Endothelial cell of coronary artery (primary cell): ENCODE data around the gene SENP8. TPM values are rescaled to one million over a fixed set of nuclear protein-coding genes. Genes with fewer than 3 reads are reported as not detected.

Source experiments
- total RNA-seq: library from RNA; depleted of rRNA; stranded (reverse); fragments of >200 nt; gene quantifications from 2 replicates; pipeline ENCODE4 v1.2.3, GENCODE V29; 2014

Gene SENP8
- total RNA-seq = 1.1 and 1.3 TPM in 2 replicates

DNA sequence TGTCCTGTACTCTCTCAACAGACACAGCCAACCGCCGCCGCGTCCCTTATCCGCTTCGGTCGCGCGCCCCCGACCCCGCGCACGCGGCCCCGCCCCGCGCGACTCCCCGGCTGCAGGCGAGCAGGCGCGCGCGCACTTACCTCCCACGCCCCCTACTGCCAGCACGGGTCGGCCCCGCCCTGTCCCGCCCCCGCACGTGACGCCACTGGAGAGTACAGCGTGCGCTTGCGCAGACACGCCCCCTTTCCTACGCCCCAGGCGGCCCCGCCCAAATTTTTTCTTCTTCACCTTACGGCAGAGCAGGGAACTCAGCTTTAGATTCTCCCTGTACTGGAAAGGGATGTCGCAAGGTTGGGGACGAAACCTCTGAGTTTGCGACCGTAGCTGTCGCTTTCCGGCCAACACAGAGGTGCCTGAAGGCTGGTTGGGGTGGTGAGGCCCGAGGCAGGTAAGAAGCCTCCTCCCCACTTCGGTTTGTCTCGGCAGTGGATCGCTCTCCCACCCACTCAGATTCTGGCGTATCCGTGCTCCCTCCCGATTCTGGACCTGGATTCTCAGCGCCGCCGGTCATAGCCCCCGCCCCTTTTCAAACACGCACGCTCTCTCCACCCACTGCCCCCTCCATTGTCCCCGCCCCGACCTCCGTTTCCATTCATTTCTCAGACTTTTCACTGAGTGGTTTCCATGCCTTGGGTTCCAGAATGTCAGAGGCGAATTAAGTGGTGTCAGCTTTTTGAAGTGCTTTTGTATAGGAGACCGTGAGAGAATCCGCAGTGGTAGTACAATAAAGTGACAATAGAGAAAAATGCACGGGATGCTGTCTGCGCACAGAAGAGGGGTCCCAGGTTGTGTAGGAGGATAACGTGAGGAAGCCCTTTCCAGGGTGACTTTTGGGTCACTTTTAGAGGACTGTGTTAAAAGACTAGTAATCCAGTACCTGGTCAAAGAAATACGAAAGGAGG lies at the start of gene SENP8, which contains the start of gene MYO9A:
TSS of gene SENP8 (plus strand) at position 387 of the 962 bp plus-strand sequence. CDS start 21,221 bp downstream, outside the sequence.
TSS of gene MYO9A (minus strand) at position 134 of the 962 bp plus-strand sequence. CDS start 71,587 bp downstream, outside the sequence.

Other genes with a start within 250 kb of the SENP8 start
- gene MYO9A, start 253 bp upstream of the SENP8 start, total RNA-seq = 18.9 and 34.7 TPM in 2 replicates
- gene GRAMD2A, start 79.4 kb downstream of the SENP8 start, total RNA-seq = under 0.01 and 0.09 TPM in 2 replicates
- gene PKM, start 112.8 kb downstream of the SENP8 start, total RNA-seq = 1,065 and 1,721 TPM in 2 replicates
- 9.8 and 16.5 TPM in 2 replicates for gene PARP6, start 154.2 kb downstream of the SENP8 start, total RNA-seq
- not detected in 2 replicates for gene CELF6, start 201.8 kb downstream of the SENP8 start, total RNA-seq